ENCODE data around the gene GTF2H1.
"Not testable (repeated sequence)": the region's sequence is repeated elsewhere in the genome, so short reads cannot be mapped to it uniquely, and the experiment has no call there.

GTF2H1 gene

GRCh38 chr11:18404062-18404461 lies 81.7 kb downstream of the GTF2H1 start:
- Histone ChIP-seq H3K27ac (ENCODE audit: low read length) (no peak overlapping the region), H3K36me3 (ENCODE audit: insufficient read depth, low read depth, low read length) (peaks cover 91% of the 10 kb centered on the region), H3K27me3 (ENCODE audit: insufficient read depth, low read length) (no peaks in the 10 kb centered on the region), H3K4me3 (ENCODE audit: low read length) (no peak overlapping the region), H3K4me1 (ENCODE audit: insufficient read depth, low read length) (no peaks in the 10 kb centered on the region), H3K9me3 (ENCODE audit: insufficient read depth, low read depth, low read length) (no peaks in the 10 kb centered on the region), H3K9ac (ENCODE audit: low read depth, low read length) (no peak overlapping the region)

GRCh38 chr11:18407400-18407799 lies 85.0 kb downstream of the GTF2H1 start:
- peaks cover 63% of the 10 kb centered on the region for H3K36me3 ChIP-seq (ENCODE audit: insufficient read depth, low read depth, low read length)
- H3K27me3 ChIP-seq (ENCODE audit: insufficient read depth, low read length); H3K4me3 ChIP-seq (ENCODE audit: low read length); H3K9me3 ChIP-seq (ENCODE audit: insufficient read depth, low read depth, low read length); H3K9ac ChIP-seq (ENCODE audit: low read depth, low read length); H3K4me1 ChIP-seq (ENCODE audit: insufficient read depth, low read length); H3K27ac ChIP-seq (ENCODE audit: low read length): not testable (repeated sequence)

GRCh38 chr11:18408558-18409291 lies 86.4 kb downstream of the GTF2H1 start:
- no peak overlapping the region for H3K27ac ChIP-seq (ENCODE audit: low read length)
- no peak overlapping the region for H3K9ac ChIP-seq (ENCODE audit: low read depth, low read length)
- H3K36me3 ChIP-seq (ENCODE audit: insufficient read depth, low read depth, low read length) = peaks cover 50% of the 10 kb centered on the region
- no peaks in the 10 kb centered on the region for H3K4me1 ChIP-seq (ENCODE audit: insufficient read depth, low read length)
- H3K9me3 ChIP-seq (ENCODE audit: insufficient read depth, low read depth, low read length) = no peaks in the 10 kb centered on the region
- no peak overlapping the region for H3K4me3 ChIP-seq (ENCODE audit: low read length)
- peaks cover 11% of the 10 kb centered on the region for H3K27me3 ChIP-seq (ENCODE audit: insufficient read depth, low read length)

- Histone ChIP-seq H3K9me3 (ENCODE audit: insufficient read depth, low read depth, low read length) (no peaks in the 10 kb centered on the region), H3K27me3 (ENCODE audit: insufficient read depth, low read length) (peaks cover 11% of the 10 kb centered on the region), H3K4me1 (ENCODE audit: insufficient read depth, low read length) (no peaks in the 10 kb centered on the region), H3K36me3 (ENCODE audit: insufficient read depth, low read depth, low read length) (no peaks in the 10 kb centered on the region), H3K4me3 (ENCODE audit: low read length) (no peak overlapping the region), H3K27ac (ENCODE audit: low read length) (no peak overlapping the region), H3K9ac (ENCODE audit: low read depth, low read length) (no peak overlapping the region)
These were observed 94.1 kb downstream of the GTF2H1 start for GRCh38 chr11:18416459-18416858.
